IMR-90 (cell line): Measurements from ENCODE around the gene WDFY2. TPM values are rescaled to one million over a fixed set of nuclear protein-coding genes. Genes with fewer than 3 reads are reported as not detected.

ENCODE experiments used
- ATAC-seq: fragments of 200-7000 bp; cut with Tn5 transposase; 2 replicates; pipeline ENCODE4 v1.9.1; 2020; ENCODE audit warnings: low read depth, mild to moderate bottlenecking, moderate library complexity
- BruUV-seq: library from RNA; stranded (reverse); fragments of 400-500 nt; replicated peaks from 2 replicates; lab custom pipeline; 2021; lab: Mats Ljungman, UMichigan
- CTCF ChIA-PET: fragments of 300-600 bp; formaldehyde crosslinking; extraction: SDS; loops from one replicate; lab custom pipeline; 2021; ENCODE audit warnings: antibody characterized with exemption; lab: Yijun Ruan, JAX
- POLR2A ChIA-PET: fragments of 300-600 bp; sonication (Branson Sonifier 250); formaldehyde crosslinking; loops from one replicate; lab custom pipeline; 2022; ENCODE audit warnings: antibody characterized with exemption; ENCODE audit not compliant: unreplicated experiment; lab: Charles Lee
- DNase-seq: peaks from one replicate; pipeline ENCODE4 v3.0.0; 2013
- H2AFZ ChIP-seq: replicated peaks from 2 replicates; pipeline ENCODE3; 2013; ENCODE audit warnings: low read length, mild to moderate bottlenecking; ENCODE audit not compliant: poor library complexity
- H2AK5ac ChIP-seq: 2 replicates; pipeline ENCODE4 v1.6.1; 2013; ENCODE audit warnings: low read depth, low read length, inconsistent platforms
- H2AK9ac ChIP-seq: replicated peaks from 2 replicates; pipeline ENCODE3; 2013; ENCODE audit warnings: mild to moderate bottlenecking, low read depth, low read length, moderate library complexity; ENCODE audit not compliant: poor library complexity
- H2BK120ac ChIP-seq: 2 replicates; pipeline ENCODE4 v1.6.1; 2013; ENCODE audit warnings: low read depth, low read length, inconsistent platforms
- H2BK15ac ChIP-seq: 3 replicates; pipeline ENCODE4 v1.6.1; 2013; ENCODE audit warnings: low read depth, low read length, inconsistent platforms
- H2BK20ac ChIP-seq: 2 replicates; pipeline ENCODE4 v1.6.1; 2013; ENCODE audit warnings: low read depth, mild to moderate bottlenecking, inconsistent platforms, low read length, moderate library complexity
- H2BK5ac ChIP-seq: 2 replicates; pipeline ENCODE4 v1.6.1; 2013; ENCODE audit warnings: mild to moderate bottlenecking, low read depth, low read length, inconsistent platforms; ENCODE audit not compliant: poor library complexity, severe bottlenecking
- H3K14ac ChIP-seq: replicated peaks from 2 replicates; pipeline ENCODE4 v1.6.1; 2013; ENCODE audit warnings: low read depth, low read length, inconsistent platforms
- H3K18ac ChIP-seq: 2 replicates; pipeline ENCODE4 v1.6.1; 2013; ENCODE audit warnings: low read depth, low read length, control low read depth
- H3K23ac ChIP-seq: 2 replicates; pipeline ENCODE4 v1.6.1; 2013; ENCODE audit warnings: low read depth, low read length, inconsistent platforms
- H3K27ac ChIP-seq: 2 replicates; pipeline ENCODE4 v1.5.1; 2013; ENCODE audit warnings: mild to moderate bottlenecking, control low read depth, low read length; ENCODE audit not compliant: insufficient read depth
- H3K27me3 ChIP-seq: 2 replicates; pipeline ENCODE4 v1.6.1; 2013; ENCODE audit warnings: low read length; ENCODE audit not compliant: control insufficient read depth, insufficient read depth
- H3K36me3 ChIP-seq: 2 replicates; pipeline ENCODE4 v1.6.1; 2013; ENCODE audit warnings: low read length, mixed read lengths; ENCODE audit not compliant: control insufficient read depth, insufficient read depth
- H3K4ac ChIP-seq: 2 replicates; pipeline ENCODE4 v1.6.1; 2013; ENCODE audit warnings: low read depth, low read length, inconsistent platforms
- H3K4me1 ChIP-seq: 2 replicates; pipeline ENCODE4 v1.6.1; 2013; ENCODE audit warnings: low read length, mixed read lengths; ENCODE audit not compliant: control insufficient read depth, insufficient read depth
- H3K4me2 ChIP-seq: 2 replicates; pipeline ENCODE4 v1.6.1; 2013; ENCODE audit warnings: low read depth, mild to moderate bottlenecking, control low read depth, low read length, moderate library complexity
- H3K4me3 ChIP-seq: 2 replicates; pipeline ENCODE4 v1.5.1; 2013; ENCODE audit warnings: low read depth, mild to moderate bottlenecking, control low read depth, low read length, moderate library complexity; ENCODE audit not compliant: insufficient read depth
- H3K56ac ChIP-seq: 2 replicates; pipeline ENCODE4 v1.6.1; 2013; ENCODE audit warnings: low read length, inconsistent platforms; ENCODE audit not compliant: insufficient read depth; ENCODE audit errors: extremely low read depth
- H3K79me1 ChIP-seq, 2 experiments: 2 replicates each; pipeline ENCODE4 v1.6.1; 2013; ENCODE audit warnings: low read length in 2 of 2, inconsistent platforms in 1 of 2, low read depth in 1 of 2
- H3K9ac ChIP-seq: 2 replicates; pipeline ENCODE4 v1.6.1; 2013; ENCODE audit warnings: low read depth, low read length, control low read depth
- H3K9me1 ChIP-seq: 2 replicates; pipeline ENCODE4 v1.6.1; 2013; ENCODE audit warnings: low read length, inconsistent platforms; ENCODE audit not compliant: insufficient read depth
- H3K9me3 ChIP-seq: 2 replicates; pipeline ENCODE4 v1.6.1; 2013; ENCODE audit warnings: low read length; ENCODE audit not compliant: control insufficient read depth, insufficient read depth
- H4K20me1 ChIP-seq: 2 replicates; pipeline ENCODE4 v1.6.1; 2013; ENCODE audit warnings: low read length, inconsistent platforms; ENCODE audit not compliant: insufficient read depth
- H4K5ac ChIP-seq: 2 replicates; pipeline ENCODE4 v1.6.1; 2013; ENCODE audit warnings: mild to moderate bottlenecking, low read depth, low read length, control low read depth
- H4K8ac ChIP-seq, 2 experiments: 2 replicates each; pipeline ENCODE4 v1.6.1; 2013; ENCODE audit warnings: low read depth in 2 of 2, low read length in 2 of 2, control low read depth in 1 of 2, inconsistent platforms in 1 of 2
- H4K91ac ChIP-seq: 2 replicates; pipeline ENCODE4 v1.6.1; 2013; ENCODE audit warnings: low read depth, low read length, inconsistent platforms; ENCODE audit not compliant: insufficient read depth
- BHLHE40 ChIP-seq: fragments of 150-350 bp; IDR thresholded peaks from 2 replicates; pipeline ENCODE4 v1.6.1; 2016; ENCODE audit warnings: mild to moderate bottlenecking, low read depth, low read length
- CEBPB ChIP-seq: IDR thresholded peaks from 2 replicates; pipeline ENCODE4 v1.6.1; 2012; ENCODE audit warnings: low read depth, low read length, improper control_type of control experiment
- ELK1 ChIP-seq: fragments of 150-350 bp; IDR thresholded peaks from 2 replicates; pipeline ENCODE4 v1.6.1; 2016; ENCODE audit warnings: low read depth, mild to moderate bottlenecking, low read length, moderate library complexity, borderline replicate concordance
- FOS ChIP-seq: fragments of 150-350 bp; IDR thresholded peaks from 2 replicates; pipeline ENCODE4 v1.6.1; 2016; ENCODE audit warnings: low read depth, low read length
- MAFK ChIP-seq: IDR thresholded peaks from 2 replicates; pipeline ENCODE4 v1.6.1; 2012; ENCODE audit warnings: low read depth, low read length, improper control_type of control experiment
- MAZ ChIP-seq: IDR thresholded peaks from 2 replicates; pipeline ENCODE4 v1.6.1; 2012; ENCODE audit warnings: low read depth, mild to moderate bottlenecking, low read length, improper control_type of control experiment, moderate library complexity, borderline replicate concordance
- MXI1 ChIP-seq: IDR thresholded peaks from 2 replicates; pipeline ENCODE4 v1.6.1; 2012; ENCODE audit warnings: low read depth, mild to moderate bottlenecking, low read length, moderate library complexity, borderline replicate concordance
- NFE2L2 ChIP-seq: fragments of 150-350 bp; IDR thresholded peaks from 2 replicates; pipeline ENCODE4 v1.6.1; 2016; ENCODE audit warnings: low read depth, mild to moderate bottlenecking, low read length
- POLR2A ChIP-seq: IDR thresholded peaks from 2 replicates; pipeline ENCODE4 v1.6.1; 2012; ENCODE audit warnings: mild to moderate bottlenecking, low read depth, low read length
- RAD21 ChIP-seq: IDR thresholded peaks from 2 replicates; pipeline ENCODE4 v1.6.1; 2012; ENCODE audit warnings: low read length, improper control_type of control experiment
- RCOR1 ChIP-seq: IDR thresholded peaks from 2 replicates; pipeline ENCODE4 v1.6.1; 2012; ENCODE audit warnings: mild to moderate bottlenecking, low read length, improper control_type of control experiment; ENCODE audit not compliant: insufficient replicate concordance
- RFX5 ChIP-seq: IDR thresholded peaks from 2 replicates; pipeline ENCODE4 v1.8.0; 2012; ENCODE audit warnings: low read depth, mild to moderate bottlenecking, low read length, moderate library complexity
- USF2 ChIP-seq: fragments of 150-350 bp; IDR thresholded peaks from 2 replicates; pipeline ENCODE4 v1.6.1; 2017; ENCODE audit warnings: mild to moderate bottlenecking, antibody characterized with exemption, low read length, low read depth
- WGBS, 2 experiments: methylation state at CpG; one replicate each; pipeline versions ENCODE4 v1.1.5 to v1.1.7; 2013; ENCODE audit warnings: missing lambda C conversion rate in 2 of 2; ENCODE audit not compliant: insufficient read length in 1 of 2; ENCODE audit errors: extremely low coverage in 2 of 2; 5-methylcytosine and 5-hydroxymethylcytosine counted together
- dilution Hi-C: fragments of 300-500 bp; cut with HindIII; formaldehyde crosslinking; loops from one replicate; pipeline ENCODE4 v1.14.3; 2018; ENCODE audit warnings: low sequenced_read_pairs; ENCODE audit not compliant: unreplicated experiment
- in situ Hi-C: fragments of 300-500 bp; cut with MboI; formaldehyde crosslinking; loops from 3 replicates; pipeline ENCODE4 v1.14.3; 2019; ENCODE audit warnings: low sequenced_read_pairs, inconsistent platforms, mixed read lengths
- intact Hi-C: fragments of 100-400 bp; cut with micrococcal nuclease; formaldehyde crosslinking; loops from 2 replicates; pipeline ENCODE4 v1.10.0; 2022
- polyA plus RNA-seq, 3 experiments: library from polyadenylated mRNA; depleted of rRNA; stranded (reverse); fragments of >200 nt; gene quantifications; 2 replicates each; pipeline ENCODE4 v1.2.3, GENCODE V29; 2012; ENCODE audit warnings: low replicate concordance in 1 of 3
- total RNA-seq: library from RNA; depleted of rRNA; stranded (reverse); fragments of >200 nt; gene quantifications from 2 replicates; pipeline ENCODE4 v1.2.3, GENCODE V29; 2012

The WDFY2 gene
- total and polyA plus RNA-seq, 2 of the 4 experiments (the other 2 are of a cell fraction): 4.3 to 5.4 TPM

- no peak overlapping the region for H4K8ac ChIP-seq
- in situ Hi-C loops (no loop called here), dilution Hi-C loops (no loop called here), intact Hi-C loops (no loop called here)
- H2BK120ac ChIP-seq: no peak overlapping the region
- no peak overlapping the region for H2BK5ac ChIP-seq
- no peak overlapping the region for H3K18ac ChIP-seq
- H4K5ac ChIP-seq: no peak overlapping the region
- no peak overlapping the region for H2AK5ac ChIP-seq
- H3K9me1 ChIP-seq: peaks cover 2% of the 10 kb centered on the region
- H3K27me3 ChIP-seq: peaks cover 8% of the 10 kb centered on the region
- BruUV-seq: no TSS peak
- TF ChIP-seq BHLHE40 (no peak), RFX5 (no peak), FOS (no peak), USF2 (no peak), ELK1 (no peak), NFE2L2 (no peak), CEBPB (no peak), POLR2A (no peak), MAZ (no peak), RCOR1 (no peak), RAD21 (no peak), MAFK (no peak), MXI1 (no peak)
- H4K20me1 ChIP-seq: no peaks in the 10 kb centered on the region
- H3K27ac ChIP-seq: no peak overlapping the region
- H2AK9ac ChIP-seq: no peak overlapping the region
- no peak overlapping the region for H3K4ac ChIP-seq
- POLR2A ChIA-PET: no interaction called here
- no peak overlapping the region for H4K91ac ChIP-seq
- H2BK20ac ChIP-seq: no peak overlapping the region
- no peaks in the 10 kb centered on the region for H3K4me1 ChIP-seq
- no peak overlapping the region for H2AFZ ChIP-seq
- peaks cover 0 to 1% of the 10 kb centered on the region in 2 experiments; a peak in 1 of 4 replicates for H3K79me1 ChIP-seq
- H3K4me2 ChIP-seq: no peak overlapping the region
- H3K56ac ChIP-seq: no peak overlapping the region
- H3K23ac ChIP-seq: no peak overlapping the region
- H3K14ac ChIP-seq: no peak overlapping the region
- no peak for ATAC-seq
- H3K9me3 ChIP-seq: no peaks in the 10 kb centered on the region
- no peak for DNase-seq
- CTCF ChIA-PET: no interaction called here
- 83% methylated on average over 5 of the region's 9 CpGs; no CpG with 5 or more reads in 1 of the 2 experiments for WGBS, 2 experiments
- H3K9ac ChIP-seq: no peak overlapping the region
- no peaks in the 10 kb centered on the region; the same call in 1 of the 2 replicates for H3K36me3 ChIP-seq
- H2BK15ac ChIP-seq: no peak overlapping the region
- H3K4me3 ChIP-seq: no peak overlapping the region
Measured at GRCh38 chr13:51772105-51772455, 187.8 kb downstream of the WDFY2 start.
